ENCODE data around the gene RELL1.

The RELL1 gene

DNA sequence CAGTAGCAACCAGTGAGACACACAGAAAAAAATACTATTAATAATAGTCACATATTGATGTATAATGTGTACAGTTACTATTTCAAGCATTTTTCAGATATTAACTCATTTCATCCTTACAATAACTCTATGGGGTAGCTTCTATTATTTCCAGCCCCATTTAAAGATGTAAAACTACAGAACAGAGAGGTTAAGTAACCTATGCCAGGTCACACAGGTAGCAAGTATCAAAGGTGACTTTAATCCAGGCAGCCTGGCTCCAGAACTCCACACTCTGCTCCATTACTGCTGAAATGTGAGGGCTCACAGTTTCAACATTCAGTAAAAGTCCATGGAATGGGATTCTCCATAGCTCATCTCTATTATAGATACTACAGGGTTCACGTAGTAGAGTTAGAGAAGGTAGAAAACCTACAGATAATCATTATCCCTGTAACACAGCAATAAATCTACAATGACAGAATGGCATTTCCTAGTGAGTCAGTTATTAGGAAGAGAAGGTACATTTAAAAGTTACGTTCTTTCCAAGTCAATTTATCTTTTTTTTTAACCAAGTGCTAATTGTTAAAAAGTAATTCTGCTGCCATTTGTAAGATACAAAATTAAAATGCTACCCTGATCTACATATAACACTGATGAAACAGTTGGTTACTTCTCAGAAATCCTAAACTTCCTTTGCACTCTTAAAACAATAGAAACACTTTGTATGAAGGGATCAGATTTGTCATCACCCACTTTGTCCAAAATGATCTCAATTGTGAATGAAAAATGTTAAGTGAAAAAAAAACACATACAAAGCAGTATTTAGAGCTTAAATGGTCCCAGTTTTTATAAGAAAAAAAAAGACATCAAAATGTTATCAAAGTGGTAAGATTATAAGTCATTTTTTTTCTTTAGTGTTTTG lies 18.7 kb downstream of the RELL1 start:
- DNase-seq (ENCODE audit: low read depth in 4 of 4, low spot score in 1 of 4) = no peak

DNA sequence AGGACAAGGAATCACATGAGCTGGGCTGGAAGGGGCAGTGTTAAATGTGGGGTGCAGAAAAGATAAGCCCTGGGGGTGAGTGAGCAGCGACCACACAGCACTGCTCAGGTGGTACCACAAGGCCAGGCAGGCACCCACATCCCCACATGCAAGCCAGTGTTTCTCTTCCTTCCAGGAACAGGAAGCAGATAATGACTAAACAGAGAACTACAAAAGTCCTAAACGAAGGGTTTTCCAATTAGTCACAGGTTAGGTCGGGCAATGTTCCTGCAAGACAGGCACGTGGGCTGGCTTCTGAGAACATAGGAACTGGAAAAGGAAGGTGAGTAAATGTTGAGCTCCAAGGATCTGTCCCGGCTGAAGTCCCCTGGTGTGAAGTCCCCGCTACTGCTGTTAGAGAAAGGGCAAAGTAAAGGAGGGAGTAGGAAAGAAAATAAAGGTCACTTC lies 19.5 kb downstream of the RELL1 start:
- peak in 1 of 4 experiments; percentile 6 for DNase-seq (ENCODE audit: low read depth in 4 of 4, low spot score in 1 of 4)

DNA sequence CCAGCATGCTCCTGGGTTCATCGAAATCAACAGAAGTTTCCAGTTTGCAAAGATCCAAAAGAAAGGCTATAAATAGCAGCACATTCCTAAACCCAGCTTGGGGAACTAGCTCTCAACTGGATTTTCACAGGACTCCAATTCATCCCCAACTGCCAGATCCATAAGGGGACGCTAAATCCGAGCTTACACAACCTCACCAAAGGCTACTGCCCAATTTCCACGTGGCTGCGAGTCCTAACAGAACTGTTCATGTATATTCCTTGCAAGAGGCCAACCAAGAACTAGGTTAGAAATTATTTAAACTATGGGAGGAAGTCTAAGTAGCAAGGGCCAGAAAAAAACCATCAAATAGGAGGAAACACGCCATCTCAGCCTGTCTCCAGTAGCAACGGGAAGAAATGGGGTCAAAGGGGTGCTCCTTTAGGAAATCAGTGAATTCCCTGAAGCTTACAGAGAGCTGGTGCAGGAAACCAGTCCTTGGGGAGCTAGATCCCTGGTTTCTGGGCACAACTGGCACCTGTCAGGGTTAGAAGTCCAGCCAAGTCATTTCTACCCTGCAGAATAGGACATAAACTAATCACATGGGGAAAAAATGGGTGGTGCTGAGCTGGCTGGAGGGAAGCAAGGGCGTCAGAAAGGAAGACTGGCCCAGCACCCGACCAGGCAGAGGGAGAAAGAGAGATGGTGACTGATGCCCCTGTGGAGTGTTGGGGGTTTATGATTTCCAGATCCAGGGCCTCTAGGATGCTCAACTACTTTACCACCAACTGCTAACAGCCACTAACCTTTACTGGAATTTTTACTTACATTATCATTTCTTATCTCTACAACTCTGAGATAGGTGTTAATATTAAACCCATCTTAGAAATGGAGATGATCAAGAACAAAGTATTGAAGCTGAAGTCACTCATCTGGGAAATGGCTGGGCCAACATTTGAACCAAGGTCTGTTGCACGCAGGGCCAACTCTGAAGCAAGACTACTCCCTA lies 20.5 kb downstream of the RELL1 start:
- no peak for DNase-seq (ENCODE audit: low read depth in 4 of 4, low spot score in 1 of 4)

DNA sequence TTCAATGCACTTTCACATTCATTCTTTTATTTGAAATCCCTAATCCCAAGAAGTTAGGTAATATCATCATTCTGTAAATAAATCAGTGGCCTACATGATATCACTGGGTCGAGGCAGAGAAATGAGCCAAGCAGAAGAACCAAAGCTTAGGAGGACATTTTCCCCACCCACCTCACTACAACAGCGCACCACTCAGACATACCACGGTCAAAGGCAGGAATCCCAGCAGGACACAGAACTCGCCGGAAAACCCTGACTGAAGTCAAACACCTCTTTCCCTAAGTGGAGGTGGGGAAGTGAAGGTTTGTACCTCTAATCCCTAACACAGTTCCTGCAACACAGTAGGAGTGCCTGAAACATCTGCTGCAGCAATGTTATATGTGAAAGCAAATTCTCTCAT lies 21.5 kb downstream of the RELL1 start:
- DNase-seq (ENCODE audit: low read depth in 4 of 4, low spot score in 1 of 4) = no peak

- no peak for DNase-seq (ENCODE audit: low read depth in 4 of 4, low spot score in 1 of 4)
Measured at GRCh38 chr4:37663552-37663951, 22.6 kb downstream of the RELL1 start.

DNA sequence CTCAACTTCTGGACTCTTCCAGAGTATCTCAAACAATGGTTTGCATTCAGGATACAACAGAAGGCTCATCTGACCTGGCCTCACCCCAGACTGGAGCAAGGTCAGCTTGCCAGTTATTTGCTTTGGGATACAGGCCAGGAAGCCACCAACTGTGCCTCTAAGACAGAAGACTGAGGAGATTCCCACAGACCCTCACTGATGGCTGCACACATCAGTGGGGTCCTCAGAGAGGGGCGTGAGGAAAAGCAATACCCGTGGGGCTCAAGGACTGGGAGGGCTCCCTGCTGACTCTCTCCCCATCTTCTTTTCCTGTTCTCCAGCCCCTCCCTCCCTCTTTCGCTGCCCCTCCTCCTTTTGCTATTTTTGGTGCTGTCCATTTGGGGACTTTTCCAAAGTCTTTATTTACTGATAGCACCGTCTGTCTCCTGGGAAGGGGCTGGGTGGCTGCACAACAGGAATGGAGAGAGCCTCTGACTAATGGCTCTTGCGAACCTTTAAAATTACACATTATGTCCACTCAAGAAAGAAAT lies 23.2 kb downstream of the RELL1 start:
- no peak for DNase-seq (ENCODE audit: low read depth in 4 of 4, low spot score in 1 of 4)

DNA sequence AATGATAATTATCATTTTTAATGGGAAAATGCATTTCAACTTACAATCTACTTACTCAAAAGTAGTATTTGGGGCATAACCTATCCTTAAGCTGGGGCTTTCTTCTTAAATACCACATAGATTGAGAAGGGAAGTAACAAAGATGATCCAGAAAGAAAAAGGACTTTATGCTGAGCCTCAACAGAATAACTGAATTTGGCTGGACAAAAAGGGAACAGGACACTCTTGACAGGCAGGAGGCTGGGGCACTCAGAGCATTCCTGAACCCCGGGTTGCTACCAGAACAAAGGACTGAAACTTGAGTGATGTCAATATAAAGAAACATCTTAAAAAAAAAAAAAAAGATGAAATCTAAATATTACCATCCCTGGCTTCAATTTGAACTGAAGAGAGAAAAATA lies 23.9 kb downstream of the RELL1 start:
- DNase-seq (ENCODE audit: low read depth in 4 of 4, low spot score in 1 of 4) = no peak

DNA sequence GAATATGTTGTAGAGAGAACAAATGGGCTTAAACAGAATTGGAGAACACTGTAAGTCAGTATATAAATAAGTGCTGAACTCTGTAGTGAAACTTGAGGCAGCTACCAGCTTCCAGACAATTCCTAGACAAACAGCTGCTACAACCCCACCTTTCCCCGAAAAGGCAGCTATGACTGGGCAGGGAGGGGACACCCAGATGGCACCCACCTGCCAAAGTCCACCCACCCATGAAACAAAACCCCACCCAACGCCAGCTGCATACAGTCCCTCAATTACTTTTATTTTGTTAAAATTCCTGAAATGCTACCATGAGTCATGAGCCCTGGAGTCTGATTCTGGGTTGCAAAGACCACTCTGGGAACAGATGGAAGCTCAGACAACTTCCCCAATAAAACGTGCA lies 24.4 kb downstream of the RELL1 start:
- no peak for DNase-seq (ENCODE audit: low read depth in 4 of 4, low spot score in 1 of 4)

- DNase-seq (ENCODE audit: low read depth in 4 of 4, low spot score in 1 of 4) = no peak
Measured at GRCh38 chr4:37659696-37660095, 26.5 kb downstream of the RELL1 start.

DNA sequence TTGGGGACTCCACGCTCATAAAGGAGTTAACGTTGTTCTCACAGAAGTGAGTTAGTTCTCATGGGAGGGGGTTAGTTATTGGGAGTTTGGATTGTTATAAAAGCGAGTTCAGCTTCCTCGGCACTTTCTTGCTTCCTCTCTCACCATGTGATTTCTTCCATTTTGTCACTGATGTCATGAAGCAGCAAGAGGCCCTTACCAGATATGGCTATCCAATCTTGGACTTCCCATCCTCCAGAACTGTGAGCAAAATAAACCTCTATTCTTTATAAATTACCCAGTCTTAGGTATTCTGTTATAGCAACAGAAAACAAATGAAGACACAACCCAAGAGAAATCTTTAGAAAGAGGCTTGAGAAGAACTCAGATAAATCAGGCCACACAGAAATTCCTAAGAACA lies 29.5 kb downstream of the RELL1 start:
- no peak for DNase-seq (ENCODE audit: low read depth in 4 of 4, low spot score in 1 of 4)

- no peak for DNase-seq (ENCODE audit: low read depth in 4 of 4, low spot score in 1 of 4)
Measured at GRCh38 chr4:37653601-37654000, 32.6 kb downstream of the RELL1 start.

- no peak for DNase-seq (ENCODE audit: low read depth in 4 of 4, low spot score in 1 of 4)
Measured at GRCh38 chr4:37652747-37653527, 33.2 kb downstream of the RELL1 start.

GRCh38 chr4:37651781-37652377 lies 34.3 kb downstream of the RELL1 start:
- no peak for DNase-seq (ENCODE audit: low read depth in 4 of 4, low spot score in 1 of 4)

GRCh38 chr4:37650481-37650880 lies 35.7 kb downstream of the RELL1 start:
- no peak for DNase-seq (ENCODE audit: low read depth in 4 of 4, low spot score in 1 of 4)

- no peak for DNase-seq (ENCODE audit: low read depth in 4 of 4, low spot score in 1 of 4)
Measured at GRCh38 chr4:37649268-37649667, 36.9 kb downstream of the RELL1 start.

GRCh38 chr4:37648084-37648817 lies 37.9 kb downstream of the RELL1 start:
- no peak for DNase-seq (ENCODE audit: low read depth in 4 of 4, low spot score in 1 of 4)

DNA sequence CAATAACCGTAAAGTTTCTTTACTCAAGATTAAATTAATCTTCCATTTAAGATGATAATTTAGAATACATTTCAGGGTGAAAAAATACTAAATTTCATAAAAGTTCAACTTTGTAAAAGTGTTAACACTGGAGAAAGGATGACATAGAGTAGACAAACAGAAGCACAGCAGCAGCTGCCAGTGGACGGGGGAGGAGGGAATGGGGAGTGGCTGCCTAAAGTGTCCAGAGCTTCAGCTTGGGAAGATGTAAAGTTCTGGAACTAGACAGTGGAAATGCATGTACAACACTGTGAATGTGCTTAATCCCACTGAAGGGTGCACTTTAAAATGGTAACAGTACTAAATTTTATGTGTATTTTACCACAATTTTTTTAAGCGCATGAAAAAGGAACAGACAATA lies 39.9 kb downstream of the RELL1 start:
- no peak for DNase-seq (ENCODE audit: low read depth in 4 of 4, low spot score in 1 of 4)

GRCh38 chr4:37645736-37646135 lies 40.4 kb downstream of the RELL1 start:
- DNase-seq (ENCODE audit: low read depth in 4 of 4, low spot score in 1 of 4) = no peak

DNA sequence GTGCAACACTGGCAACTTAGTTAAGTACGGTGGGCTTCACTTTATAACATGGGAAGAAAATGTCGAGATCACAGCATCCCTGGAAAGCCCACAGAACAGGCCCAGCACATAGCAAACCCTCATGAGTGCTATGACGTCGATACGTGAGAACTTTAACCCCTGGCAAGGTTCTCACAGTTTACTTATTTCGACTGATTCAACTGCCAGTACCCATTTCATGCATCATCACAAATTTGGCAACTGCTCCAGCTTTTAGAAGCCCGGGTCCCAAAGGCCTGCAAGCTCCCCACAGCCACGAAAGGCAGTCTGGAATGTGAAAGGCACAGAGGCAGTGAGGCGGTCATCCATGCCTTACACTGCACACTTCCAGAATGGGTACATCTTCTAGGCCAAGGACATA lies 41.2 kb downstream of the RELL1 start:
- no peak for DNase-seq (ENCODE audit: low read depth in 4 of 4, low spot score in 1 of 4)

Data from stimulated activated CD4-positive, alpha-beta T cell treated with anti-CD3 and anti-CD28 coated beads, Interleukin-1b, Interleukin-23, amount 100 ng/mL, for 24 hours (primary cell).